HCT116 (cell line): Measurements from ENCODE around the gene TMEM98. TPM values are rescaled to one million over a fixed set of nuclear protein-coding genes. Genes with fewer than 3 reads are reported as not detected.

Source experiments
- ATAC-seq: fragments of 200-7000 bp; cut with Tn5 transposase; 2 replicates; pipeline ENCODE4 v1.9.1; 2020; ENCODE audit warnings: mild to moderate bottlenecking, moderate library complexity
- BruUV-seq: library from RNA; stranded (reverse); fragments of 400-500 nt; replicated peaks from 2 replicates; lab custom pipeline; 2021; lab: Mats Ljungman, UMichigan
- CTCF ChIA-PET: fragments of 300-600 bp; sonication (Branson Sonifier 250); formaldehyde crosslinking; loops from one replicate; lab custom pipeline; 2021; ENCODE audit warnings: antibody characterized with exemption; lab: Charles Lee
- POLR2A ChIA-PET: fragments of 300-600, 350-600 bp; sonication (Branson Sonifier 250); formaldehyde crosslinking; loops from one replicate; lab custom pipeline; 2021; ENCODE audit warnings: antibody characterized with exemption; lab: Charles Lee
- RAD21 ChIA-PET, 2 experiments: fragments of 300-600 bp; sonication (Branson Sonifier 250); formaldehyde crosslinking; loops; one replicate each; lab custom pipeline; 2023; ENCODE audit warnings: low total read pairs in 2 of 2; ENCODE audit not compliant: uncharacterized antibody in 2 of 2, unreplicated experiment in 2 of 2, low non-redundant PET in 1 of 2; lab: Charles Lee
- DNase-seq: peaks from one replicate; pipeline ENCODE4 v3.0.0-alpha.2; 2010; ENCODE audit warnings: low read depth, low spot score
- H2AFZ ChIP-seq: fragments of 200-600 bp; shearing (Covaris generic), sonication (generic); 2 replicates; pipeline ENCODE4 v1.6.1; 2017; ENCODE audit warnings: low read depth, mixed run types, mixed read lengths, antibody characterized with exemption, low read length; ENCODE audit not compliant: poor library complexity, severe bottlenecking
- H3K27ac ChIP-seq: 2 replicates; pipeline ENCODE4 v1.5.1; 2012; ENCODE audit warnings: low read depth, low read length
- H3K27me3 ChIP-seq: fragments of 200-600 bp; sonication (generic); 2 replicates; pipeline ENCODE4 v1.6.1; 2016; ENCODE audit warnings: mixed run types, low read length, mixed read lengths; ENCODE audit not compliant: insufficient read depth
- H3K36me3 ChIP-seq, 2 experiments: fragments of 200-500 bp in 1 of 2; fragments of 200-600 bp in 1 of 2; sonication (Bioruptor generic) in 1 of 2; sonication (generic) in 1 of 2; 2 replicates each; pipeline versions ENCODE4 v1.5.1 to v1.6.1; 2014 to 2016; ENCODE audit warnings: low read length in 2 of 2, inconsistent platforms in 1 of 2, mixed read lengths in 1 of 2, mixed run types in 1 of 2; ENCODE audit not compliant: insufficient read depth in 2 of 2, control insufficient read depth in 1 of 2
- H3K4me1 ChIP-seq, 2 experiments: fragments of 200-600 bp in 1 of 2; sonication (generic) in 1 of 2; 2 replicates each; pipeline versions ENCODE4 v1.5.1 to v1.6.1; 2012 to 2017; ENCODE audit warnings: low read length in 2 of 2, inconsistent platforms in 1 of 2, mild to moderate bottlenecking in 1 of 2, mixed read lengths in 1 of 2, mixed run types in 1 of 2, moderate library complexity in 1 of 2; ENCODE audit not compliant: insufficient read depth in 2 of 2, control insufficient read depth in 1 of 2
- H3K4me2 ChIP-seq: fragments of 200-600 bp; sonication (generic); 2 replicates; pipeline ENCODE4 v1.6.1; 2017; ENCODE audit warnings: mixed run types, low read length, mixed read lengths
- H3K4me3 ChIP-seq, 2 experiments: fragments of 200-600 bp in 1 of 2; sonication (generic) in 1 of 2; replicated peaks in 1 of 2; 2 replicates each; pipeline ENCODE4 v1.5.1; 2011 to 2016; ENCODE audit warnings: low read length in 2 of 2, control low read depth in 1 of 2, low read depth in 1 of 2, mild to moderate bottlenecking in 1 of 2, mixed read lengths in 1 of 2, mixed run types in 1 of 2
- H3K79me2 ChIP-seq: fragments of 200-600 bp; sonication (generic); 2 replicates; pipeline ENCODE4 v1.6.1; 2017; ENCODE audit warnings: mild to moderate bottlenecking, mixed run types, low read length, moderate library complexity, mixed read lengths; ENCODE audit not compliant: insufficient read depth
- H3K9ac ChIP-seq: fragments of 200-600 bp; sonication (generic); 2 replicates; pipeline ENCODE4 v1.6.1; 2016; ENCODE audit warnings: low read length, mixed read lengths
- H3K9me2 ChIP-seq: fragments of 200-600 bp; sonication (generic), shearing (Covaris generic); 2 replicates; pipeline ENCODE4 v1.6.1; 2017; ENCODE audit warnings: mixed run types, mild to moderate bottlenecking, moderate library complexity; ENCODE audit not compliant: insufficient read depth
- H3K9me3 ChIP-seq, 2 experiments: fragments of 200-500 bp in 1 of 2; fragments of 200-600 bp in 1 of 2; sonication (Bioruptor generic) in 1 of 2; sonication (generic) in 1 of 2; 2 replicates each; pipeline ENCODE4 v1.6.1; 2014 to 2017; ENCODE audit warnings: low read length in 2 of 2, mixed read lengths in 2 of 2, inconsistent platforms in 1 of 2, low read depth in 1 of 2, mild to moderate bottlenecking in 1 of 2, mixed run types in 1 of 2, moderate library complexity in 1 of 2; ENCODE audit not compliant: control insufficient read depth in 1 of 2, insufficient read depth in 1 of 2
- H4K20me1 ChIP-seq: fragments of 200-600 bp; sonication (generic), shearing (Covaris generic); 2 replicates; pipeline ENCODE4 v1.6.1; 2017; ENCODE audit warnings: mixed run types, mild to moderate bottlenecking, moderate library complexity; ENCODE audit not compliant: insufficient read depth
- CEBPB ChIP-seq: IDR thresholded peaks from 2 replicates; pipeline ENCODE4 v1.6.1; 2012; ENCODE audit warnings: low read depth
- CTCF ChIP-seq, 3 experiments: fragments of 200-600 bp in 1 of 3; sonication (generic) in 1 of 3; IDR thresholded peaks in 2 of 3; conservative IDR thresholded peaks in 1 of 3; 2 replicates each; pipeline ENCODE4 v1.5.1; 2012 to 2017; ENCODE audit warnings: low read depth in 2 of 3, low read length in 2 of 3, antibody characterized with exemption in 1 of 3, borderline replicate concordance in 1 of 3, control low read depth in 1 of 3, mild to moderate bottlenecking in 1 of 3, mixed read lengths in 1 of 3, mixed run types in 1 of 3, moderate library complexity in 1 of 3; ENCODE audit not compliant: insufficient read depth in 1 of 3
- EGR1 ChIP-seq: IDR thresholded peaks from 2 replicates; pipeline ENCODE4 v1.6.1; 2012; ENCODE audit warnings: low read depth
- ELF1 ChIP-seq: IDR thresholded peaks from 2 replicates; pipeline ENCODE4 v1.6.1; 2012; ENCODE audit warnings: low read depth, borderline replicate concordance
- EZH2phosphoT487 ChIP-seq: fragments of 200-600 bp; IDR thresholded peaks from 2 replicates; pipeline ENCODE4 v1.6.1; 2018; ENCODE audit warnings: antibody characterized with exemption, borderline replicate concordance
- FOSL1 ChIP-seq: IDR thresholded peaks from 2 replicates; pipeline ENCODE4 v1.6.1; 2012; ENCODE audit warnings: low read depth
- JUND ChIP-seq: IDR thresholded peaks from 2 replicates; pipeline ENCODE4 v1.6.1; 2012
- POLR2A ChIP-seq: IDR thresholded peaks from 2 replicates; pipeline ENCODE4 v1.7.0; 2011; ENCODE audit warnings: borderline replicate concordance; ENCODE audit not compliant: insufficient read depth, insufficient read length; ENCODE audit errors: extremely low read depth
- RAD21 ChIP-seq: IDR thresholded peaks from 2 replicates; pipeline ENCODE4 v1.6.1; 2012; ENCODE audit warnings: low read depth, mild to moderate bottlenecking
- SP1 ChIP-seq: IDR thresholded peaks from 2 replicates; pipeline ENCODE4 v1.6.1; 2012; ENCODE audit warnings: low read depth
- TCF7L2 ChIP-seq: IDR thresholded peaks from 2 replicates; pipeline ENCODE4 v1.7.0; 2011; ENCODE audit warnings: borderline replicate concordance, inconsistent platforms; ENCODE audit not compliant: insufficient read depth, insufficient read length; ENCODE audit errors: extremely low read depth
- YY1 ChIP-seq: IDR thresholded peaks from 2 replicates; pipeline ENCODE4 v1.6.1; 2011; ENCODE audit warnings: low read length, low read depth, moderate library complexity, mild to moderate bottlenecking; ENCODE audit not compliant: insufficient replicate concordance; ENCODE audit errors: extremely low read depth
- ZBTB33 ChIP-seq: IDR thresholded peaks from 2 replicates; pipeline ENCODE4 v1.6.1; 2011; ENCODE audit warnings: mild to moderate bottlenecking, low read length, moderate library complexity; ENCODE audit not compliant: insufficient replicate concordance; ENCODE audit errors: extremely low read depth
- ZFX ChIP-seq: fragments of 450-650 bp; IDR thresholded peaks from 2 replicates; pipeline ENCODE4 v1.6.1; 2017
- ZNF274 ChIP-seq: fragments of 200-500 bp; sonication (Bioruptor generic); IDR thresholded peaks from 2 replicates; pipeline ENCODE4 v1.6.1; 2014; ENCODE audit warnings: mild to moderate bottlenecking, low read depth, low read length, inconsistent platforms
- intact Hi-C: fragments of 100-400 bp; cut with micrococcal nuclease; formaldehyde crosslinking; loops from 2 replicates; pipeline ENCODE4 v1.10.0; 2022
- total RNA-seq: library from RNA; stranded (reverse); gene quantifications from one replicate; pipeline ENCODE4 v1.2.1, GENCODE V29; 2021; ENCODE audit not compliant: unreplicated experiment
- TF ChIP-seq, protein P1 (sequence below): IDR thresholded peaks from 2 replicates; pipeline ENCODE4 v1.6.1; 2012
- TF ChIP-seq, protein P2 (sequence below): IDR thresholded peaks from 2 replicates; pipeline ENCODE4 v1.6.1; 2012

The TMEM98 gene
- total RNA-seq, 1 experiment from 2014 or later = 29.3 TPM

DNA sequence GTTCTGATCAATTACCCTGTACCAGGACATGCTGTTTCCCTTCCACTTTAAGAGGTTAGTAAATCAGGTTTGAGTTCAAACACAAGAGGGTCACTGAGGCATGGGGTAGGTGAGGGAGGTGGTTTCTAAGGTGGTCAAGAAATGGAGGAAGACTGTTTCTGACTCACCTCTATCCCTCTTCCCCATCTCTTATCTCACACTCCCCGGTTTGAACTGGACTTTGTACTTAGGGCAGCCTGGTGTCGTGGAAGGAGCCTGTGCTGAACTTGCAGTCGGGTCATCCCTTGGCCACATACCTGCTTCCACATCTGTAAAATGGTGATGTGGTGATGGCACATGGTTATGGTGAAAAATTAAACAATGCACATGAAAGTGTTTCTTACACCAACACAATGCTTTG lies 17.2 kb upstream of the TMEM98 start:
- Histone ChIP-seq H3K9ac (no peak overlapping the region), H3K79me2 (no peaks in the 10 kb centered on the region), H3K9me3 (no peaks in the 10 kb centered on the region), H3K4me2 (no peak overlapping the region), H3K9me2 (no peaks in the 10 kb centered on the region), H3K27me3 (no peaks in the 10 kb centered on the region), H4K20me1 (no peaks in the 10 kb centered on the region), H2AFZ (no peak overlapping the region), H3K4me3 (no peak overlapping the region), H3K4me1 (peaks cover 0 to 6% of the 10 kb centered on the region in 2 experiments; a peak in 2 of 4 replicates), H3K27ac (no peak overlapping the region), H3K36me3 (no peaks in the 10 kb centered on the region)
- no TSS peak for BruUV-seq
- POLR2A ChIA-PET = no interaction called here
- RAD21 ChIA-PET = no interaction called here
- no peak for DNase-seq
- CTCF ChIA-PET = interaction anchor here (1.3 to 1.8 kb wide), 3 partner anchors 34 to 128 kb away, joined by 8 to 46 read pairs (median 13); partner anchors contain the start of gene MYO1D
- ATAC-seq = no peak
- intact Hi-C loops = loop anchor here (1.0 kb wide), 1 partner anchor 127 kb away; no protein-coding TSS in a partner anchor
- TF ChIP-seq FOSL1 (no peak), RAD21 (no peak), EZH2phosphoT487 (no peak), POLR2A (no peak), EGR1 (no peak), ZBTB33 (no peak), CTCF (IDR thresholded peaks at IDR 0.05 in 2 of 3, conservative IDR thresholded peaks at IDR 0.05 in 1 of 3; ENCODE audit: borderline replicate concordance in 1 of 3, insufficient read depth in 1 of 3, low read depth in 2 of 3, low read length in 2 of 3) (no peak), ZFX (no peak), SP1 (no peak), CEBPB (no peak), ZNF274 (no peak), ELF1 (no peak), JUND (no peak), YY1 (no peak), TCF7L2 (no peak)
- TF ChIP-seq, protein P1, sequence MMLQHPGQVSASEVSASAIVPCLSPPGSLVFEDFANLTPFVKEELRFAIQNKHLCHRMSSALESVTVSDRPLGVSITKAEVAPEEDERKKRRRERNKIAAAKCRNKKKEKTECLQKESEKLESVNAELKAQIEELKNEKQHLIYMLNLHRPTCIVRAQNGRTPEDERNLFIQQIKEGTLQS = no peak
- TF ChIP-seq, protein P2, sequence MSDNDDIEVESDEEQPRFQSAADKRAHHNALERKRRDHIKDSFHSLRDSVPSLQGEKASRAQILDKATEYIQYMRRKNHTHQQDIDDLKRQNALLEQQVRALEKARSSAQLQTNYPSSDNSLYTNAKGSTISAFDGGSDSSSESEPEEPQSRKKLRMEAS = no peak
